Measurements from ENCODE around the gene APOBEC2. TPM values are rescaled to one million over a fixed set of nuclear protein-coding genes. Genes with fewer than 3 reads are reported as not detected.

Gene APOBEC2
- total RNA-seq, 3 donors from 2014 or later = not detected

- intact Hi-C loops (cut with DNase I; ENCODE audit: low total_unique reads) = no loop called here
- H3K4me3 ChIP-seq = no peak overlapping the region
- DNase-seq (ENCODE audit: low spot score in 2 of 2) = no peak
- TF ChIP-seq CTCF (IDR thresholded peaks at IDR 0.05) (no peak), POLR2AphosphoS5 (IDR thresholded peaks at IDR 0.05) (no peak), POLR2A (IDR thresholded peaks at IDR 0.05) (no peak)
- H3K9me3 ChIP-seq = no peaks in the 10 kb centered on the region
- H3K4me1 ChIP-seq = no peaks in the 10 kb centered on the region
- no peaks in the 10 kb centered on the region for H3K36me3 ChIP-seq
- no peaks in the 10 kb centered on the region for H3K27me3 ChIP-seq
- no peak overlapping the region for H3K27ac ChIP-seq
Measured at GRCh38 chr6:41103847-41104246, 50.8 kb downstream of the APOBEC2 start.

GRCh38 chr6:41111017-41111416, 58.0 kb downstream of the APOBEC2 start:
- no peaks in the 10 kb centered on the region for H3K27me3 ChIP-seq
- no peaks in the 10 kb centered on the region for H3K36me3 ChIP-seq
- no peak overlapping the region for H3K4me3 ChIP-seq
- no peaks in the 10 kb centered on the region for H3K4me1 ChIP-seq
- intact Hi-C loops (cut with DNase I; ENCODE audit: low total_unique reads) = no loop called here
- no peaks in the 10 kb centered on the region for H3K9me3 ChIP-seq
- no peak overlapping the region for H3K27ac ChIP-seq
- TF ChIP-seq POLR2AphosphoS5 (IDR thresholded peaks at IDR 0.05) = no peak
- no peak for TF ChIP-seq POLR2A (IDR thresholded peaks at IDR 0.05)
- no peak for TF ChIP-seq CTCF (IDR thresholded peaks at IDR 0.05)
- no peak for DNase-seq (ENCODE audit: low spot score in 2 of 2)

Other genes starting within 250 kb of the APOBEC2 start
- 1 to 10 TPM; 1.1 to 2.0 (median 1.8) TPM for gene UNC5CL, start 14.0 kb upstream of the APOBEC2 start, total RNA-seq
- not detected for gene TSPO2, start 10.7 kb upstream of the APOBEC2 start, total RNA-seq
- gene OARD1, start 19.2 kb downstream of the APOBEC2 start, total RNA-seq = 10 to 100 TPM; 17.0 to 26.2 (median 22.3) TPM
- 10 to 100 TPM; 28.6 to 33.4 (median 29.8) TPM for gene NFYA, start 19.8 kb downstream of the APOBEC2 start, total RNA-seq
- gene TREML1, start 101.1 kb downstream of the APOBEC2 start, total RNA-seq = 1 to 10 TPM in 1 of 3 donors, under 1 TPM in 2; 0.64 to 1.3 (median 0.98) TPM
- 10 to 100 TPM in 2 of 3 donors, 1 to 10 TPM in 1; 7.7 to 31.6 (median 10.5) TPM for gene TREM2, start 109.9 kb downstream of the APOBEC2 start, total RNA-seq
- under 1 TPM in 2 of 3 donors, not detected in 1; under 0.01 to 0.15 TPM for gene TREML2, start 147.9 kb downstream of the APOBEC2 start, total RNA-seq
- gene TREML4, start 175.1 kb downstream of the APOBEC2 start, total RNA-seq = not detected
- 1 to 10 TPM in 2 of 3 donors, under 1 TPM in 1; 0.98 to 2.8 (median 1.3) TPM for gene TREM1, start 233.5 kb downstream of the APOBEC2 start, total RNA-seq

Data from breast epithelium (tissue), 4 donors.